GM12878 (cell line): ENCODE data around the gene VPS39. TPM values are rescaled to one million over a fixed set of nuclear protein-coding genes. Genes with fewer than 3 reads are reported as not detected.

ENCODE experiments used
- ATAC-seq: fragments of 200-7000 bp; cut with Tn5 transposase; 3 replicates; pipeline ENCODE4 v1.9.1; 2020; ENCODE audit warnings: mild to moderate bottlenecking, moderate library complexity
- BruUV-seq: library from RNA; stranded (reverse); fragments of 400-500 nt; replicated peaks from 2 replicates; lab custom pipeline; 2021; lab: Mats Ljungman, UMichigan
- CTCF ChIA-PET: fragments of 300-600 bp; sonication (Branson Sonifier 250); formaldehyde crosslinking; extraction: SDS; loops from one replicate; lab custom pipeline; 2021; ENCODE audit warnings: inconsistent platforms; lab: Yijun Ruan, JAX
- POLR2A ChIA-PET: fragments of 350-600 bp; formaldehyde crosslinking; extraction: SDS; loops from one replicate; lab custom pipeline; 2021; ENCODE audit warnings: inconsistent platforms; lab: Charles Lee
- RAD21 ChIA-PET: fragments of 300-600 bp; sonication (Branson Sonifier 250); formaldehyde crosslinking; loops from one replicate; lab custom pipeline; 2023; ENCODE audit warnings: antibody characterized with exemption; ENCODE audit not compliant: unreplicated experiment; lab: Charles Lee
- SMC1A ChIA-PET: fragments of 300-600 bp; sonication (Branson Sonifier 250); formaldehyde crosslinking; loops from one replicate; lab custom pipeline; 2023; ENCODE audit not compliant: unreplicated experiment, uncharacterized antibody; lab: Charles Lee
- DNase-seq: peaks from one replicate; pipeline ENCODE4 v3.0.0-alpha.2; 2011; ENCODE audit warnings: low read depth, low spot score
- FAIRE-seq: peaks from 3 replicates; lab custom pipeline; 2011; peaks lifted over from hg19 to GRCh38; lab: Jason Lieb, UNC
- H2AFZ ChIP-seq: 2 replicates; pipeline ENCODE4 v1.6.0; 2011; ENCODE audit warnings: low read depth, low read length, control low read depth; ENCODE audit not compliant: control insufficient read depth
- H3K27ac ChIP-seq: 2 replicates; pipeline ENCODE4 v1.5.1; 2011; ENCODE audit warnings: control low read depth; ENCODE audit not compliant: control insufficient read depth, insufficient read depth
- H3K27me3 ChIP-seq, 2 experiments: replicated peaks in 1 of 2; 2 replicates each; pipeline versions ENCODE4 v1.6.0 to v1.6.1; 2011; ENCODE audit warnings: low read length in 1 of 2; ENCODE audit not compliant: control insufficient read depth in 2 of 2, insufficient read depth in 2 of 2
- H3K36me3 ChIP-seq, 2 experiments: 2 replicates each; pipeline ENCODE4 v1.5.1; 2011; ENCODE audit warnings: low read length in 1 of 2; ENCODE audit not compliant: control insufficient read depth in 2 of 2, insufficient read depth in 2 of 2
- H3K4me1 ChIP-seq: 2 replicates; pipeline ENCODE4 v1.6.1; 2011; ENCODE audit warnings: mild to moderate bottlenecking, low read length, moderate library complexity, mixed read lengths; ENCODE audit not compliant: control insufficient read depth, insufficient read depth
- H3K4me2 ChIP-seq: 2 replicates; pipeline ENCODE4 v1.6.0; 2011; ENCODE audit warnings: control low read depth; ENCODE audit not compliant: control insufficient read depth, insufficient read depth
- H3K4me3 ChIP-seq: fragments of 200-600 bp; sonication (generic); 2 replicates; pipeline ENCODE4 v1.5.1; 2016
- H3K79me2 ChIP-seq: 2 replicates; pipeline ENCODE4 v1.6.0; 2011; ENCODE audit warnings: low read length; ENCODE audit not compliant: control insufficient read depth, insufficient read depth
- H3K9ac ChIP-seq: 2 replicates; pipeline ENCODE4 v1.8.0; 2011; ENCODE audit warnings: low read length, control low read depth, mixed read lengths; ENCODE audit not compliant: control insufficient read depth, insufficient read depth
- H3K9me3 ChIP-seq: replicated peaks from 3 replicates; pipeline ENCODE4 v1.5.1; 2011; ENCODE audit warnings: mild to moderate bottlenecking, low read length; ENCODE audit not compliant: control insufficient read depth, insufficient read depth
- H4K20me1 ChIP-seq: 2 replicates; pipeline ENCODE4 v1.6.0; 2011; ENCODE audit not compliant: control insufficient read depth, insufficient read depth
- CBX3 ChIP-seq: fragments of 200-600 bp; sonication (generic); IDR thresholded peaks from 2 replicates; pipeline ENCODE4 v1.6.1; 2016; ENCODE audit warnings: low read depth, borderline replicate concordance
- FOXK2 ChIP-seq: fragments of 450-650 bp; IDR thresholded peaks from 2 replicates; pipeline ENCODE4 v1.6.1; 2017; ENCODE audit warnings: mild to moderate bottlenecking, moderate library complexity
- WGBS: methylation state at CpG from one replicate; pipeline ENCODE4 v1.1.6; 2016; ENCODE audit warnings: low lambda C conversion rate; ENCODE audit not compliant: insufficient replicate concordance, insufficient coverage; ENCODE audit errors: missing lambda C conversion rate; 5-methylcytosine and 5-hydroxymethylcytosine counted together
- in situ Hi-C: fragments of 300-500 bp; cut with MboI; formaldehyde crosslinking; loops from 9 replicates; pipeline ENCODE4 v1.14.3; 2018; ENCODE audit warnings: mixed read lengths
- intact Hi-C: fragments of 100-400 bp; cut with micrococcal nuclease; formaldehyde crosslinking; loops from one replicate; pipeline ENCODE4 v1.14.2; 2022; ENCODE audit not compliant: unreplicated experiment
- polyA plus RNA-seq, 11 experiments: library from polyadenylated mRNA; depleted of rRNA in 4 of 11; unstranded in 6 of 11; stranded (reverse) in 5 of 11; fragments of >200 nt; fragmentation: Nextera tagmentation in 4 of 11; fragmentation: Illumina TruSeq in 1 of 11; extraction: Ambion mirVana in 4 of 11; extraction: Trizol in 1 of 11; gene quantifications; 1 replicate in 1 of 11; 2 replicates in 10 of 11; pipeline versions ENCODE4 v1.2.1 to v1.2.3, GENCODE V29; 2011 to 2016; ENCODE audit warnings: inconsistent platforms in 2 of 11, missing spikeins in 2 of 11, low read depth in 1 of 11
- total RNA-seq, 4 experiments: library from RNA; depleted of rRNA in 3 of 4; stranded (reverse); fragments of >200 nt in 3 of 4; fragmentation: Illumina TruSeq in 1 of 4; extraction: Trizol in 1 of 4; gene quantifications; 2 replicates each; pipeline versions ENCODE4 v1.2.1 to v1.2.3, GENCODE V29; 2013 to 2021
- TF ChIP-seq, protein P1 (sequence below): fragments of 450-650 bp; formaldehyde crosslinking; IDR thresholded peaks from 2 replicates; pipeline ENCODE4 v1.4.0; 2022; ENCODE audit warnings: mild to moderate bottlenecking, moderate library complexity
- TF ChIP-seq, protein P2 (sequence below): IDR thresholded peaks from 2 replicates; pipeline ENCODE4 v1.6.1; 2011; ENCODE audit warnings: borderline replicate concordance, low read depth, mild to moderate bottlenecking, moderate library complexity, low read length; ENCODE audit not compliant: insufficient read depth, poor library complexity, severe bottlenecking

VPS39 gene
- total and polyA plus RNA-seq, 10 of the 15 experiments (the other 5 are each of a cell fraction or from before 2014, with no cell fraction given): 4.9 to 50.0 (median 36.2) TPM

DNA sequence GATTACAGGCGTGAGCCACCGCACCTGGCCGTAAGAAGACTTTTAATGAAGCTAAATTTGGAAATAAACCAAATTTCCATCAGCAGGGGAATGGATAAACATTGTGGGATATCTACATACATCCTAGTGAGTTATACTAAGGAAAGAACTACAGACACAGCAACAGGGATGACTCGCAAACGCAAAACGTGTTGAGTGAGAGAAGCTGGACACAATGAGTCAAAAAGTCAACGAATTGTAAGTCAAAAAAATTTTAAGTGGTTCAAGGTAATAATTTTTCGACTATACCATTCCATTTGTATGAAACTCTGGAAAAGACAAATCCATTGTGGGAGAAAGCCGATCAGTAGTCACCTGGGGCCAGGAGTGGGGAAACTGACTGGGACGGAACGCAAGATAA lies 71.6 kb downstream of the VPS39 start:
- DNase-seq (no peak), ATAC-seq (no peak), FAIRE-seq (no peak)
- Histone ChIP-seq H3K9me3 (no peaks in the 10 kb centered on the region), H3K79me2 (no peaks in the 10 kb centered on the region), H4K20me1 (no peaks in the 10 kb centered on the region), H3K4me2 (no peak overlapping the region), H3K27me3 (no peaks in the 10 kb centered on the region; a peak in 1 of 4 replicates), H3K27ac (no peak overlapping the region), H2AFZ (no peak overlapping the region), H3K4me3 (no peak overlapping the region), H3K36me3 (no peaks in the 10 kb centered on the region)
- intact Hi-C loops: no loop called here
- no TSS peak for BruUV-seq
- WGBS: 66% methylated on average over 11 of the region's 11 CpGs
- ChIA-PET SMC1A (no interaction called here), RAD21 (no interaction called here), POLR2A (no interaction called here), CTCF (interaction anchor here (1.2 to 2.6 kb wide), 2 partner anchors 17 to 70 kb away, joined by 3 to 7 read pairs; no protein-coding TSS in a partner anchor)
- in situ Hi-C loops: no loop called here
- TF ChIP-seq FOXK2 (no peak), CBX3 (no peak)
- TF ChIP-seq, protein P1, sequence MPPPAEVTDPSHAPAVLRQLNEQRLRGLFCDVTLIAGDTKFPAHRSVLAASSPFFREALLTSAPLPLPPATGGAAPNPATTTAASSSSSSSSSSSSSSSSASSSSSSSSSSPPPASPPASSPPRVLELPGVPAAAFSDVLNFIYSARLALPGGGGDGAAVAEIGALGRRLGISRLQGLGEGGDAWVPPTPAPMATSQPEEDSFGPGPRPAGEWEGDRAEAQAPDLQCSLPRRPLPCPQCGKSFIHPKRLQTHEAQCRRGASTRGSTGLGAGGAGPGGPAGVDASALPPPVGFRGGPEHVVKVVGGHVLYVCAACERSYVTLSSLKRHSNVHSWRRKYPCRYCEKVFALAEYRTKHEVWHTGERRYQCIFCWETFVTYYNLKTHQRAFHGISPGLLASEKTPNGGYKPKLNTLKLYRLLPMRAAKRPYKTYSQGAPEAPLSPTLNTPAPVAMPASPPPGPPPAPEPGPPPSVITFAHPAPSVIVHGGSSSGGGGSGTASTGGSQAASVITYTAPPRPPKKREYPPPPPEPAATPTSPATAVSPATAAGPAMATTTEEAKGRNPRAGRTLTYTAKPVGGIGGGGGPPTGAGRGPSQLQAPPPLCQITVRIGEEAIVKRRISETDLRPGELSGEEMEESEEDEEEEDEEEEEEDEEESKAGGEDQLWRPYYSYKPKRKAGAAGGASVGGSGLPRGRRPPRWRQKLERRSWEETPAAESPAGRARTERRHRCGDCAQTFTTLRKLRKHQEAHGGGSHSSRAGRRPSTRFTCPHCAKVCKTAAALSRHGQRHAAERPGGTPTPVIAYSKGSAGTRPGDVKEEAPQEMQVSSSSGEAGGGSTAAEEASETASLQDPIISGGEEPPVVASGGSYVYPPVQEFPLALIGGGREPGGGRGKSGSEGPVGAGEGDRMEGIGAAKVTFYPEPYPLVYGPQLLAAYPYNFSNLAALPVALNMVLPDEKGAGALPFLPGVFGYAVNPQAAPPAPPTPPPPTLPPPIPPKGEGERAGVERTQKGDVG (CRISPR knock-in tag): no peak
- TF ChIP-seq, protein P2, sequence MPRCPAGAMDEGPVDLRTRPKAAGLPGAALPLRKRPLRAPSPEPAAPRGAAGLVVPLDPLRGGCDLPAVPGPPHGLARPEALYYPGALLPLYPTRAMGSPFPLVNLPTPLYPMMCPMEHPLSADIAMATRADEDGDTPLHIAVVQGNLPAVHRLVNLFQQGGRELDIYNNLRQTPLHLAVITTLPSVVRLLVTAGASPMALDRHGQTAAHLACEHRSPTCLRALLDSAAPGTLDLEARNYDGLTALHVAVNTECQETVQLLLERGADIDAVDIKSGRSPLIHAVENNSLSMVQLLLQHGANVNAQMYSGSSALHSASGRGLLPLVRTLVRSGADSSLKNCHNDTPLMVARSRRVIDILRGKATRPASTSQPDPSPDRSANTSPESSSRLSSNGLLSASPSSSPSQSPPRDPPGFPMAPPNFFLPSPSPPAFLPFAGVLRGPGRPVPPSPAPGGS: peak; percentile 56
- TF ChIP-seq, all 136 proteins: peak for 1
- no peak overlapping the region for H3K9ac ChIP-seq
- H3K4me1 ChIP-seq: no peaks in the 10 kb centered on the region
